HG03066 (cell line): Measurements from ENCODE around the gene SLC43A2.

ENCODE experiments used
- ATAC-seq: cut with Tn5 transposase; IDR thresholded peaks from one replicate; pipeline ENCODE4 v1.9.1; 2021; ENCODE audit warnings: low read depth; ENCODE audit not compliant: unreplicated experiment

Gene SLC43A2

GRCh38 chr17:1644493-1645206, 16.0 kb upstream of the SLC43A2 start:
- ATAC-seq: no peak

- no peak for ATAC-seq
These were observed 15.4 kb upstream of the SLC43A2 start for GRCh38 chr17:1643999-1644492.

- ATAC-seq: no peak
These were observed 14.8 kb upstream of the SLC43A2 start for GRCh38 chr17:1643293-1643998.

- no peak for ATAC-seq
These were observed 12.4 kb upstream of the SLC43A2 start for GRCh38 chr17:1641065-1641403.

- no peak for ATAC-seq
These were observed 11.9 kb upstream of the SLC43A2 start for GRCh38 chr17:1640329-1641064.

GRCh38 chr17:1639549-1640180, 11.0 kb upstream of the SLC43A2 start:
- no peak for ATAC-seq

- ATAC-seq: no peak
These were observed 10.1 kb upstream of the SLC43A2 start for GRCh38 chr17:1638624-1639300.

GRCh38 chr17:1638171-1638590, 9.5 kb upstream of the SLC43A2 start:
- no peak for ATAC-seq

- no peak for ATAC-seq
These were observed 8.2 kb upstream of the SLC43A2 start for GRCh38 chr17:1636732-1637285.

GRCh38 chr17:1635675-1636465, 7.2 kb upstream of the SLC43A2 start:
- no peak for ATAC-seq

GRCh38 chr17:1634841-1635650, 6.4 kb upstream of the SLC43A2 start:
- ATAC-seq: no peak

GRCh38 chr17:1630662-1631061, 2.0 kb upstream of the SLC43A2 start:
- no peak for ATAC-seq

- ATAC-seq: no peak
These were observed 1.1 kb upstream of the SLC43A2 start for GRCh38 chr17:1629504-1630310.

- ATAC-seq: peak; percentile 56
These were observed 346 bp upstream of the SLC43A2 start for GRCh38 chr17:1628856-1629503.

GRCh38 chr17:1627182-1627981, 1.3 kb downstream of the SLC43A2 start:
- ATAC-seq: no peak

- no peak for ATAC-seq
These were observed 2.3 kb downstream of the SLC43A2 start for GRCh38 chr17:1626333-1626732.
